K562 (cell line): ENCODE measurements around the gene HIVEP1. TPM values are rescaled to one million over a fixed set of nuclear protein-coding genes. Genes with fewer than 3 reads are reported as not detected.

Source experiments
- CBFA2T3 ChIP-seq: fragments of 450-650 bp; IDR thresholded peaks from 2 replicates; pipeline ENCODE4 v1.6.1; 2017
- CTCF ChIP-seq, 3 experiments: IDR thresholded peaks in 2 of 3; conservative IDR thresholded peaks in 1 of 3; 2 replicates each; pipeline ENCODE4 v1.5.1; 2011 to 2012; ENCODE audit warnings: low read length in 3 of 3, mild to moderate bottlenecking in 3 of 3, control low read depth in 2 of 3, improper control_type of control experiment in 1 of 3, inconsistent platforms in 1 of 3, low read depth in 1 of 3, mixed read lengths in 1 of 3, moderate library complexity in 1 of 3; ENCODE audit not compliant: insufficient read depth in 2 of 3
- DPF2 ChIP-seq: fragments of 450-650 bp; IDR thresholded peaks from 2 replicates; pipeline ENCODE4 v1.6.1; 2016
- MNT ChIP-seq, 2 experiments: fragments of 450-650 bp; conservative IDR thresholded peaks; 2 replicates each; pipeline ENCODE4 v1.6.1; 2017; ENCODE audit warnings: mild to moderate bottlenecking in 2 of 2, moderate library complexity in 2 of 2
- PRDM10 ChIP-seq: fragments of 450-650 bp; IDR thresholded peaks from 2 replicates; pipeline ENCODE4 v1.6.1; 2018; ENCODE audit not compliant: partially characterized antibody
- RBM25 ChIP-seq: fragments of 200-400 bp; formaldehyde crosslinking; IDR thresholded peaks from 2 replicates; pipeline ENCODE4 v1.6.1; 2018; ENCODE audit warnings: low read length, low read depth, moderate library complexity; ENCODE audit not compliant: severe bottlenecking
- SIN3A ChIP-seq, 2 experiments: fragments of 150-350 bp in 1 of 2; IDR thresholded peaks; 2 replicates each; pipeline ENCODE4 v1.6.1; 2011 to 2016; ENCODE audit warnings: borderline replicate concordance in 2 of 2, low read depth in 2 of 2, low read length in 2 of 2, mild to moderate bottlenecking in 2 of 2, moderate library complexity in 2 of 2; ENCODE audit not compliant: control insufficient read depth in 1 of 2
- SMARCE1 ChIP-seq: fragments of 450-650 bp; IDR thresholded peaks from 2 replicates; pipeline ENCODE4 v1.7.1; 2016; ENCODE audit warnings: mild to moderate bottlenecking
- STAT5A ChIP-seq: IDR thresholded peaks from 2 replicates; pipeline ENCODE4 v1.6.1; 2012; ENCODE audit warnings: low read length, inconsistent platforms, borderline replicate concordance
- TBL1XR1 ChIP-seq, 2 experiments: IDR thresholded peaks; 2 replicates each; pipeline ENCODE4 v1.6.1; 2012; ENCODE audit warnings: improper control_type of control experiment in 2 of 2, low read length in 2 of 2, mild to moderate bottlenecking in 1 of 2
- TCF3 ChIP-seq: sonication (generic); formaldehyde crosslinking; IDR thresholded peaks from 2 replicates; pipeline ENCODE4 v1.4.0; 2020; ENCODE audit warnings: mild to moderate bottlenecking, missing genetic modification reagents
- U2AF1 ChIP-seq: fragments of 200-400 bp; formaldehyde crosslinking; optimal IDR thresholded peaks from 2 replicates; pipeline ENCODE3; 2017; ENCODE audit warnings: mild to moderate bottlenecking, low read depth, low read length, moderate library complexity
- ZFP91 ChIP-seq: sonication (generic); formaldehyde crosslinking; IDR thresholded peaks from 2 replicates; pipeline ENCODE4 v1.8.0; 2022; ENCODE audit warnings: mild to moderate bottlenecking, missing genetic modification reagents
- ZFX ChIP-seq: sonication (generic); formaldehyde crosslinking; IDR thresholded peaks from 2 replicates; pipeline ENCODE4 v1.8.0; 2022; ENCODE audit warnings: mild to moderate bottlenecking, missing genetic modification reagents, moderate library complexity
- ZZZ3 ChIP-seq: fragments of 450-650 bp; IDR thresholded peaks from 2 replicates; pipeline ENCODE4 v1.6.1; 2016; ENCODE audit warnings: antibody characterized with exemption, mild to moderate bottlenecking, moderate library complexity
- polyA plus RNA-seq, 8 experiments: library from polyadenylated mRNA; depleted of rRNA in 4 of 8; stranded (reverse) in 5 of 8; unstranded in 3 of 8; fragments of >200 nt; fragmentation: Nextera tagmentation in 2 of 8; fragmentation: Illumina TruSeq in 1 of 8; extraction: Ambion mirVana in 2 of 8; extraction: Trizol in 1 of 8; gene quantifications; 2 replicates each; pipeline versions ENCODE4 v1.2.1 to v1.2.3, GENCODE V29; 2011 to 2014; ENCODE audit warnings: inconsistent platforms in 1 of 8, missing spikeins in 1 of 8
- total RNA-seq, 7 experiments: library from RNA; depleted of rRNA in 6 of 7; stranded (reverse); fragments of >200 nt in 6 of 7; fragmentation: Illumina TruSeq in 2 of 7; extraction: Trizol in 2 of 7; gene quantifications; 2 replicates each; pipeline versions ENCODE4 v1.2.1 to v1.2.3, GENCODE V29; 2011 to 2021; ENCODE audit warnings: low replicate concordance in 1 of 7
- TF ChIP-seq, protein P1 (sequence below): fragments of 200-800 bp; sonication (Bioruptor generic); IDR thresholded peaks from 2 replicates; pipeline ENCODE4 v1.6.1; 2017; ENCODE audit warnings: missing genetic modification characterization, missing compliant biosample characterization

Gene HIVEP1
- total and polyA plus RNA-seq, 9 of the 15 experiments (the other 6 are each of a cell fraction or from before 2014, with no cell fraction given), result 6.0 to 33.3 (median 21.7) TPM

GRCh38 chr6:12065321-12066140 lies 53.4 kb downstream of the HIVEP1 start (continued):
- TF ChIP-seq CTCF (IDR thresholded peaks at IDR 0.05 in 2 of 3, conservative IDR thresholded peaks at IDR 0.05 in 1 of 3; ENCODE audit: insufficient read depth in 2 of 3, low read depth in 1 of 3, low read length in 3 of 3) (no peak), ZFX (CRISPR knock-in tag) (no peak), MNT (conservative IDR thresholded peaks at IDR 0.05) (peak in 1 of 2 experiments; percentile 38; a peak in 2 of 4 replicates), PRDM10 (peak; percentile 3), ZFP91 (CRISPR knock-in tag) (no peak), SMARCE1 (0 out of 2 replicates have a peak, but pooled peaks have one; percentile 26), CBFA2T3 (peak; percentile 83), ZZZ3 (no peak), TCF3 (CRISPR knock-in tag) (peak; percentile 83), STAT5A (no peak), SIN3A (IDR thresholded peaks at IDR 0.05; ENCODE audit: borderline replicate concordance in 2 of 2, control insufficient read depth in 1 of 2, low read depth in 2 of 2, low read length in 2 of 2) (no peak), RBM25 (no peak), DPF2 (peak; percentile 66), U2AF1 (no peak), TBL1XR1 (IDR thresholded peaks at IDR 0.05; ENCODE audit: low read length in 2 of 2) (peak in 1 of 2 experiments; percentile 79; a peak in 2 of 4 replicates)
- TF ChIP-seq, protein P1, sequence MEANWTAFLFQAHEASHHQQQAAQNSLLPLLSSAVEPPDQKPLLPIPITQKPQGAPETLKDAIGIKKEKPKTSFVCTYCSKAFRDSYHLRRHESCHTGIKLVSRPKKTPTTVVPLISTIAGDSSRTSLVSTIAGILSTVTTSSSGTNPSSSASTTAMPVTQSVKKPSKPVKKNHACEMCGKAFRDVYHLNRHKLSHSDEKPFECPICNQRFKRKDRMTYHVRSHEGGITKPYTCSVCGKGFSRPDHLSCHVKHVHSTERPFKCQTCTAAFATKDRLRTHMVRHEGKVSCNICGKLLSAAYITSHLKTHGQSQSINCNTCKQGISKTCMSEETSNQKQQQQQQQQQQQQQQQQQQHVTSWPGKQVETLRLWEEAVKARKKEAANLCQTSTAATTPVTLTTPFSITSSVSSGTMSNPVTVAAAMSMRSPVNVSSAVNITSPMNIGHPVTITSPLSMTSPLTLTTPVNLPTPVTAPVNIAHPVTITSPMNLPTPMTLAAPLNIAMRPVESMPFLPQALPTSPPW (CRISPR knock-in tag), result no peak
